Subcutaneous adipose tissue (tissue), 4 donors: ENCODE results near the gene ANKRD11. TPM values are rescaled to one million over a fixed set of nuclear protein-coding genes. Genes with fewer than 3 reads are reported as not detected.

ENCODE experiments used
- CTCF ChIP-seq: fragments of 450-650 bp; IDR thresholded peaks from one replicate; pipeline ENCODE4 v1.5.1; 2016; ENCODE audit warnings: low read depth, mild to moderate bottlenecking, control low read depth, antibody characterized with exemption, moderate library complexity
- total RNA-seq, 4 donors: library from RNA; depleted of rRNA; stranded (reverse); fragments of >200 nt; gene quantifications; one replicate each; pipeline ENCODE4 v1.1.0, GENCODE V29; 2016

The ANKRD11 gene
- total RNA-seq, 4 donors from 2014 or later = 56.1 to 190 (median 62.6) TPM

DNA sequence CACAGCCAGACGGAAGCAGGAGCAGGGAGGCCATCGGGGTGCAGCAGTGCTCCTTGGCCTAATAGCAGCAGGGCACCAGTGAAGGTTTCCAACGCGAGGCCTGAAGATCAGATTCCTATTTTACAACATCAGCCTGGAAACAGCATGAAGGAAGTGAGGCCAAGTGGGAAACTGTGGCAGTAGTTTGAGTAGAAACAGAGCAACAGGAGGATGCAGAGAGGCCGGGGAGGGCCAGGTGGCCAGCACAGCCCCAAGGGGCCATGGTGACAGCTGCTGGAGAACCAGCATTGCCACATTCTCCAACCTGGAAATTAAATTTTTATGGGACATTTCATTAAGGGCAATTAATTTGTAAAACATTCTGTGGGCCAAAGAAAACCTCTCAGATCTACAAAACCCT is 3.4 kb upstream of the ANKRD11 start:
- TF ChIP-seq CTCF = no peak

DNA sequence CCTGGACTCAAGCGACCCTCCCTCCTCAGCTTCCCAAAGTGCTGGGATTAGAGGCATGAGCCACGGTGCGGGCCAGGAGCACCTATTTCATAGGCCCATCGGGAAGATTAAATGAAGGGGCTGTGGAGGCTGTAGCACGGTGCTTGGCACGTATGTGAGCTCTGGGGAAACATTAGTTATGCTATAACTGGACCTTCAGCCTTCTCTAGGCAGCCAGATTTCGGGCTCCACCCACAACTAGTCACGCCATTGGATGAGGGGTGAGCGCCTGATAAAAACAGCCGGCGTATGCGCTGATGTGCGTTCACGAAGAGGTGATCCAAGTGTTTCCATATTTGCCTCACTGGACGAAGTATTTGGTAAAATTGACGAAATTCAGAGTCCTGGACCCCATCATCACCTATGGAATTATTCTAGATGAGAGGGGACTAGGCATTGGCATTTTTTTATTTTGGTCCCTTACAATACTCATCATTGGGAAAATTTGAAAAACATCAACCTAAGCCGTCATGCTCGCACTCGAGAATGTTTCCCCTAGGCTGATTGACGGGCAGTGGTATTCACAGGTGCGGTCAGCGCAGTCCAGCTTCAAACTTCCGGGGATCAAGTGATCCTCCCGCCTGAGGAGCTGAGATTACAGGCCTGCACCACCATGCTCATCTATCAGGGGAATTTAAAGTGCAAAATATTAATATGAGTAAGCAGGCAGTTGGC is 1.8 kb upstream of the ANKRD11 start:
- no peak for TF ChIP-seq CTCF

DNA sequence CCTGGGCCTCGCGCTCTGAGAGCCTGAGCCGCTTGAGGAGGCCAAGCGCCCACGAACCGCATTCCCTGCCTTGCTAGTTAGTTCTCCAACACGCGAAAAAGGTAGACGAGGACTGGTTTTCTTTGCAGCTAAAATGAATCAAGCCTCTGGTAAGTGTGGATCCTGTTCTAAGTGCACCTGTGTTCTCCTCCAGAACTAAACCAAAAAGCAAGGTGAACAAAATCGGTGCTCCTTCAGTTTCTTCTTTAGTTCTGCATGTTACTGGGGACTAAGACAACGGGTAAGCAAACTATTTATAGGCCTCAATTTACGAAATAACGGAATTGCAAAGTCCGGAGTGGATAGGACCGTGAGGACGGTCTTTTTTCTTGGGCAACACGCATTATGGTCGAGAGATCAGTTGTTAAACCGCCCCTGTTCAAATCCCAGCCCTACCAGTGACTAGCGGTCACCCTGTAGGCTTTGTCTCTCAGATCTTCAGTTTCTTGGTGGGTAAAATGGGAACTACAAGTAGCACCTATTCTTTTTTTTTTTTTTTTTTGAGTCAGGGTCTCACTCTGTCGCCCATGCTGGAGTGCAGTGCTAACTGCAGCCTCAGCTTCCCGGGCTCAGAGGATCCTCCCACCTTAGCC is 993 bp upstream of the ANKRD11 start:
- TF ChIP-seq CTCF = no peak

DNA sequence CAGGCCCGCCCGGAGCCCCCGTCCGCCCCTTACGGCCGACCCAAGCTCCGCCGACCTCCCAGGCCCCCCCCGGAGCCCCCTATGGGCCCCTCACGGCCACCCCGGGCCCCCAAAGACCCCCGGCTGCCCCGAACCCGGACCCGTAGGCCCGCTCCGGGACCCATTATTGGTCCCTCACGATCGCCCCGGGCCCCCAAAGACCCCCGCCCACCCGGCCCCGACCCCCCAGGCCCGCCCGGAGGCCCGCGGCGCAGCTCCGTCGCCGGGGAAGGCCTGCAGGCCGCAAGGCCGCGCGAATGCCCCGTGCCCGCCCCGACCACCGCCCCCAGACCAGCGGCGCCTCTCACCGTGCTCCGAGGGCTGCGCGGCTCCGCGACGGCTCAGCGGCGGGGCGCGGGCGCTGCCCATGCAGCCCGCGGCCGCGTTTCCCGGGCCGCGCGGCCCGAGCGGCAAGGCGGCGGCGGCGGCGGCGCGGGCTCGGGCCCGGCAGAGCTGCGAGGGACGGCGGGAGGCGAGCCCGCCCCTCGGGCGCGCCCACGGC is 393 bp downstream of the ANKRD11 start:
- no peak for TF ChIP-seq CTCF

DNA sequence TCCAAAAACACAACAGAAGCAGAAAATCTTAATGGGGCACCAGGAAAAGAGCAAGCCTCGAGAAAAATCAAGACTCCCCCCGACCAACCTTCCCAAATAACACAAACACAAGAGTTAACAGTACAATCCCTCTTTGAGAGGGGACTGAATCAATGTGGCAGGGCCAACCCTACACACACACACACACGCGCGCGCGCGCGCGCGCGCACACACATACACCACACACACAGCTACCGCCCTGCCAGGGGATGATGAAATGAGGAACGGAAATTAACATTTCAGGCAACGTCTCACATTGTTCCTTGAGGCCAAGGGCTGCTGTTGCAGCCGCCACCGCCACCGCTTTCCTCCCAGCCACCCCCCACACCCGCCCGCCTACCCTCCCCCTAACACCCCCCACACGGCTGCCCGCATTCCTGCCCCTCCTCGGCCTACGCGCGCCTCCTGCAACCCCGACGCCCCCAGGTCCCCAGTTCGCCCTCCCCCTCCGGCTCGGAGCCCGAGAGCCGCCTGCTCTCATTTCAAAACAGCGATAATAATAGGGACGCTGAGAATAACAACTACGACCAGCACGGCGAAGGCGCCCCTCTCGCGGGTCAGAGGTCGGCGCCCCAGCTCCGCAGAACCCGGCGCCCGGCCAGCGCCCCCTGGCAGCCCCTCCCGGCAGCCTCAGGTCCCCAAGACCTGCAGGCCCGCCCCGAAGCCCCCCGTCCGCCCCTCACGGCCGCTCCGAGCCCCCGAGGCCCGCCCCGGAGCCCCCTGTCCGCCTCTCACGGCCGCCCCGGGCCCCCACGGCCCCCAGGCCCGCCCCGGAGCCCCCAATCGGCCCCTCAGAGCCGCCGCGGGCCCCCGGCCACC is 1.1 kb downstream of the ANKRD11 start:
- no peak for TF ChIP-seq CTCF

DNA sequence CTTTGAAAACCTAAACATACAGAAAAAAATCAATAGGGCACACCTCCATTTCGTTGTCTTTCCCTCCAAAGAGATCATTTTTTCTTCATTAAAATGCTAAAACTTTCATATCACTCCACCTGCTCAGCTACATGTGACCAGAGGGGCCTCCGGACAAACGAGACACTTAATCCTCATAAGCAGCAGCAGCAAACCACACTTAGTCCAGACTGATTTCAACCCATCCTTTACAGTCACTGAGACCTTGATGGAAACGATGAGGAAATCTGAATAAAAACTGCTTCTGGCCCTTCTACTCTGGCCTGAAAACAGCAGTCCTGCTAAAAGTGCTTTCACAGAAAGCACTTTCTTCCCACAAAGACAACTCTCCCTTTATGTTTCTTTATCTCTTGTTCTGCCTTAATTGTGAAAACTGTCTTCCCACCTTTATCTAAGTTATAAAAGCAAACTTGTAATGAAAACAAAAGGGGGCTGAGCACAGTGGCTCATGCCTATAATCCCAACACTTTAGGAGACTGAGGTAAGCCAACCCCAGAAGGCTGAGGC is 4.6 kb downstream of the ANKRD11 start:
- TF ChIP-seq CTCF = no peak
